C4-2B (cell line): ENCODE results near the gene NT5DC4.

Source experiments
- ZFX ChIP-seq: fragments of 450-650 bp; IDR thresholded peaks from 2 replicates; pipeline ENCODE4 v1.6.1; 2017
- TF ChIP-seq, protein P1 (sequence below): fragments of 450-650 bp; conservative IDR thresholded peaks from 2 replicates; pipeline ENCODE4 v1.5.1; 2017; ENCODE audit warnings: mild to moderate bottlenecking

DNA sequence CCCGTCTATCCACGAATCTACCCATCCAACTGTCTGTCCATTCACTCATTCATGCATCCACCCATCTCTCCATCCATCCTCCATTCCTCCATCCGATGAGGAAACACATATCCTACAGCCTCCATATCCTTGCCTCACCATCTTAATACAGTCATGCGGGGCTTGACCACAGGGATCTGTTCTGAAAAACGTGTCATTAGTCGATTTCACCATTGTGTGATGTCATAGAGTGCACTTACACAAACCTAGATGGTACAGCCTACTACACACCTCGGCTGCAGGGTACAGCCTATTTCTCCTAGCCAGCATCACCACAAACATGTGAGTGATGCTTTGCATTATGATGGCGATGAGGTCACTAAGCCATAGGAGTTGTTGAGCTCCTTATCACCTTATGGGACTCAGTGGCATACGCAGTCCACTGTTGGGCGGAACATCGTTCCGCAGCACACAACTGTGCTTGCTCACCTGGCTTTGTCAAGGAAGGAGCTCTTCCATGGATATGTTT is 1.9 kb upstream of the NT5DC4 start:
- TF ChIP-seq, protein P1, sequence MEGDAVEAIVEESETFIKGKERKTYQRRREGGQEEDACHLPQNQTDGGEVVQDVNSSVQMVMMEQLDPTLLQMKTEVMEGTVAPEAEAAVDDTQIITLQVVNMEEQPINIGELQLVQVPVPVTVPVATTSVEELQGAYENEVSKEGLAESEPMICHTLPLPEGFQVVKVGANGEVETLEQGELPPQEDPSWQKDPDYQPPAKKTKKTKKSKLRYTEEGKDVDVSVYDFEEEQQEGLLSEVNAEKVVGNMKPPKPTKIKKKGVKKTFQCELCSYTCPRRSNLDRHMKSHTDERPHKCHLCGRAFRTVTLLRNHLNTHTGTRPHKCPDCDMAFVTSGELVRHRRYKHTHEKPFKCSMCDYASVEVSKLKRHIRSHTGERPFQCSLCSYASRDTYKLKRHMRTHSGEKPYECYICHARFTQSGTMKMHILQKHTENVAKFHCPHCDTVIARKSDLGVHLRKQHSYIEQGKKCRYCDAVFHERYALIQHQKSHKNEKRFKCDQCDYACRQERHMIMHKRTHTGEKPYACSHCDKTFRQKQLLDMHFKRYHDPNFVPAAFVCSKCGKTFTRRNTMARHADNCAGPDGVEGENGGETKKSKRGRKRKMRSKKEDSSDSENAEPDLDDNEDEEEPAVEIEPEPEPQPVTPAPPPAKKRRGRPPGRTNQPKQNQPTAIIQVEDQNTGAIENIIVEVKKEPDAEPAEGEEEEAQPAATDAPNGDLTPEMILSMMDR, result no peak
- no peak for TF ChIP-seq ZFX
